ENCODE measurements around the gene GNRH2.
"Not testable (repeated sequence)": the region's sequence is repeated elsewhere in the genome, so short reads cannot be mapped to it uniquely, and the experiment has no call there.

The GNRH2 gene

GRCh38 chr20:3046677-3047462 is 3.4 kb downstream of the GNRH2 start:
- H3K4me3 ChIP-seq = peak overlapping the region; percentile 74 to 77
- H3K27ac ChIP-seq = peak overlapping the region; percentile 88 to 93
- H3K9me3 ChIP-seq = no peaks in the 10 kb centered on the region
- H3K36me3 ChIP-seq = peaks cover 15 to 35% (median 26%) of the 10 kb centered on the region in 3 donors
- H3K4me1 ChIP-seq = peaks cover 0 to 42% (median 27%) of the 10 kb centered on the region in 4 donors
- intact Hi-C loops (cut with DNase I; ENCODE audit: low total_unique reads) = no loop called here
- no peak for DNase-seq
- no peaks in the 10 kb centered on the region for H3K27me3 ChIP-seq
- no peak for TF ChIP-seq CTCF (IDR thresholded peaks at IDR 0.05)

DNA sequence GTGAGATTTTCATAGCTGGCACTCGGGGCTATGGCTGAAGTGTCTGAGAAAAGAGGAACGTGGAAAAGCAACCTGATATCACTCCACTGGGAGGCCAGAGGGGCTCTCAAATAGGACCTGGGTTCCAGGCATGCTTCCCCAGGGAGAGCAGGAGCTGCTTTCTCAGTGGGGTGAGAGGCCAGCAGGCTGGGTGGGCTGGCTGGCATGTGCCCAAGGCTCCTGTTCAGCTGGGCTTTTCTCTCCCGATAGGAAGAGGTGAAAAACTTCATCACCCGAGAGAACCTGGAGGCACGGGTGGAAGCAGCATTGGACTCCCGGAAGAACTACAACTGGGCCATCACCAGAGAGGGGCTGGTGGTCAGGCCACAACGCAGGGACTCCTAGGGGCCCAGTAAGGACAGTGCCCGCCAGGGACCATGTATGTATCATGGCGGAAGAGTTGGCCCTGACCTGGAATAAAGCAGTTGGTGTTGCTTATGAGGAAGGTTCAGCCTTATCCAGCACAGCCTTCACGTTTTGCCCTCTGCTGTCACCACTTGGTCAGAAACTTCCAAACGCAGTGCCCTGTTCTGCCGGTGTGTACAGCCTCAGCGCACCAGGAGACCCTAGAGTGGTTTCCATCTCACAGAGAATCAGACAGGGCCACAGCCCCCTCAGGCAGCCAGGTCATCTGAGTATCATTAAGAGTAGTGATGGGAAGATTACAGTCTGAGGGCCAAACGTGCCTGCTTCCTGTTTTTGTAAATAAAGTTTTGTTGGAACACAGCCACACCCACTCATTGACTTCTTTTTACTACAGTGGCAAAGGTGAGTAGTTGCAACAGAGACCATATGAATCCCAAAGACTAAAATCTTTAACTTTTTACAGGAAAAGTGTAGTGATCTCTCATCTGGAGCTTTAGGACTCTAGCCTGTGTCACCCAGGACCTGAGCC is 4.3 kb downstream of the GNRH2 start:
- no peak for TF ChIP-seq CTCF (IDR thresholded peaks at IDR 0.05)
- Histone ChIP-seq H3K27ac (no peak overlapping the region), H3K4me1 (peaks cover 0 to 34% (median 20%) of the 10 kb centered on the region in 4 donors), H3K27me3 (no peaks in the 10 kb centered on the region), H3K4me3 (no peak overlapping the region), H3K36me3 (peaks cover 15 to 35% (median 26%) of the 10 kb centered on the region in 3 donors), H3K9me3 (no peaks in the 10 kb centered on the region)
- DNase-seq = no peak
- intact Hi-C loops (cut with DNase I; ENCODE audit: low total_unique reads) = no loop called here

- Histone ChIP-seq H3K4me3 (no peak overlapping the region), H3K4me1 (peaks cover 0 to 16% (median 13%) of the 10 kb centered on the region in 4 donors), H3K9me3 (no peaks in the 10 kb centered on the region), H3K27ac (no peak overlapping the region), H3K27me3 (no peaks in the 10 kb centered on the region), H3K36me3 (peaks cover 15 to 35% (median 26%) of the 10 kb centered on the region in 3 donors)
- intact Hi-C loops (cut with DNase I; ENCODE audit: low total_unique reads) = no loop called here
- no peak for TF ChIP-seq CTCF (IDR thresholded peaks at IDR 0.05)
- DNase-seq = no peak
Measured at GRCh38 chr20:3051385-3052019, 8.1 kb downstream of the GNRH2 start.

DNA sequence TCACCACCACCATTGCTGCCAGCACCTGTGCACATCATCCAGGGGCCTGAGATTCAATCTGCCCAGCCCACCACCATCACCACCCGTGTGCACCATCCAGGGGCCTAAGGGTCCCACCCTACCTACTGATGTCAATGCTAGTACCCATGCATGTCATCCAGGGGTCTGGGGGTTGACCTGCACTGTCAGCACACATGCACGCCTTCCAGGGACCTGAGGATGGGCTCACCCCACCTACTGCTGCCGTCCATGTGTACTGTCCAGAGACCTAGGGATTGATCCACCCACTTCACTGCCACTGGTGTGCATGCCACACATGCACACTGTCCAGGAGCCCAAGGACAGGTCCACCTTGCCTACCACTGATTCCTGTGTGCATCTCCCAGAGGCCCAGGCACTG is 16.1 kb downstream of the GNRH2 start:
- no peak for TF ChIP-seq CTCF (IDR thresholded peaks at IDR 0.05)
- no peaks in the 10 kb centered on the region for H3K4me1 ChIP-seq
- no peak overlapping the region for H3K27ac ChIP-seq
- no peaks in the 10 kb centered on the region for H3K9me3 ChIP-seq
- intact Hi-C loops (cut with DNase I; ENCODE audit: low total_unique reads) = loop anchor here (5.0 kb wide), 1 partner anchor 53 kb away; no protein-coding TSS in a partner anchor
- H3K4me3 ChIP-seq = no peak overlapping the region
- no peaks in the 10 kb centered on the region for H3K27me3 ChIP-seq
- DNase-seq = no peak
- no peaks in the 10 kb centered on the region for H3K36me3 ChIP-seq

- intact Hi-C loops (cut with DNase I; ENCODE audit: low total_unique reads); H3K9me3 ChIP-seq; H3K27me3 ChIP-seq; DNase-seq; H3K27ac ChIP-seq; H3K4me3 ChIP-seq; H3K36me3 ChIP-seq; H3K4me1 ChIP-seq: not testable (repeated sequence)
Measured at GRCh38 chr20:3064119-3064518, 20.7 kb downstream of the GNRH2 start.

Measured in tibial artery (tissue), 4 donors.